ENCODE results near the gene MEDAG.

DNA sequence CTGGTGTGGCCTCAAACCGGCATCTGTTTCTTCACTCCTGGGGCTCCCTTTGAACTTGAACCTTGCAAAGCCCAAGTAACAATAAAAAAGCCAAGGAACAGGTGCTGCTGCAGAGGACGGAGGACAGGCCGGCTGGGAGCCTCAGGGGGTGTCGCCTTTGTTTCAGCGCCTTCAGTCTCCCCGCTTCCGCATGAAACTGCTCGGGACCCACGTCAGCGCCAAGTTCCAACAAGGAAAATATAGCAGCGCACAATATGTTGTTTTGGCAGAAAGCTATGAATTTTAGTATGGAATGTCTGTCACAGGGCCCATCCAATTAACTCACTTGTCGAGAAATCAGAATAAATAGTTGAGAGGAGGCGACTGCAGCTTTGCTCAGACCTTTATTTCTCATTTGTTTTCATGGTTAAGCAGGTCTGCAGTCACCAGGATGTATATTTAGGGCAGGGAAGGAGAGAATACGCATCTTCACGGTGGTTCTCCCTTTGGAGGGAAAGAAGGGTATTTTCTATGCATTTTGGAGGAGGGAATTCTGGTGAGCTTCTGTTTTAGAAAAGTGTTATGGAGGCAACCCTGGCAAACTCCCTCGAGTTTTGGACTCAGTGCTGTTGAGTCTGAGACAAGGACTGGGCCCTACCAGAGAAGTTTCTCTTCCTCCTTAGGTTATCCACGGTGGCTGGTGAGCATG lies 34.3 kb upstream of the MEDAG start:
- TF ChIP-seq, protein P1, sequence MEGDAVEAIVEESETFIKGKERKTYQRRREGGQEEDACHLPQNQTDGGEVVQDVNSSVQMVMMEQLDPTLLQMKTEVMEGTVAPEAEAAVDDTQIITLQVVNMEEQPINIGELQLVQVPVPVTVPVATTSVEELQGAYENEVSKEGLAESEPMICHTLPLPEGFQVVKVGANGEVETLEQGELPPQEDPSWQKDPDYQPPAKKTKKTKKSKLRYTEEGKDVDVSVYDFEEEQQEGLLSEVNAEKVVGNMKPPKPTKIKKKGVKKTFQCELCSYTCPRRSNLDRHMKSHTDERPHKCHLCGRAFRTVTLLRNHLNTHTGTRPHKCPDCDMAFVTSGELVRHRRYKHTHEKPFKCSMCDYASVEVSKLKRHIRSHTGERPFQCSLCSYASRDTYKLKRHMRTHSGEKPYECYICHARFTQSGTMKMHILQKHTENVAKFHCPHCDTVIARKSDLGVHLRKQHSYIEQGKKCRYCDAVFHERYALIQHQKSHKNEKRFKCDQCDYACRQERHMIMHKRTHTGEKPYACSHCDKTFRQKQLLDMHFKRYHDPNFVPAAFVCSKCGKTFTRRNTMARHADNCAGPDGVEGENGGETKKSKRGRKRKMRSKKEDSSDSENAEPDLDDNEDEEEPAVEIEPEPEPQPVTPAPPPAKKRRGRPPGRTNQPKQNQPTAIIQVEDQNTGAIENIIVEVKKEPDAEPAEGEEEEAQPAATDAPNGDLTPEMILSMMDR (IDR thresholded peaks at IDR 0.05): no peak
- TF ChIP-seq POLR2A (IDR thresholded peaks at IDR 0.05): no peak
